Measurements from ENCODE around the gene ATP2B1.

DNA sequence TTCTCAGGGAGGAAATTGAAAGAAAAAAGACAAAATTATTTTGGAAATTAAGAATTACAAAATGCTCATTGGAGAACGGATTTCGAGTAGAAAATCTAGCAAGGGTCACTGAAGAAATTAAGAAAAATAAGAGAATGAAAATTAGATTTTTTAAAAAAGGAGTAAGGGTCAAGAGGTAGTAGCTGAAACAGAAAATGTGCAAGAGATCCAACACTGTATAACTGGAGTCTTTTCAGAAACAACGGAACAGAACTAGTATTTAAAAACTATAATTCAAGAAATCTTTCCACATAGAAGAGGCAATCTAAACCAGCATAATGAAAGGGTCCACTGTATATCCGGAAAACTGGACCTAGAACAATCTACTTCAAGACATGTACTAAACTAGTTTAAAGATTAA, 28.2 kb downstream of the ATP2B1 start:
- TF ChIP-seq POLR2AphosphoS5 (IDR thresholded peaks at IDR 0.05; ENCODE audit: low read depth, low read length) (no peak), TAF1 (IDR thresholded peaks at IDR 0.05; ENCODE audit: borderline replicate concordance, low read depth, low read length) (no peak), POLR2A (IDR thresholded peaks at IDR 0.05; ENCODE audit: low read depth, low read length) (no peak)

Data from GM12892 (cell line).